ENCODE measurements around the gene AP4M1. TPM values are rescaled to one million over a fixed set of nuclear protein-coding genes. Genes with fewer than 3 reads are reported as not detected.

AP4M1 gene
- total and polyA plus RNA-seq, 10 of the 15 experiments (the other 5 are each of a cell fraction or from before 2014, with no cell fraction given) = 0.77 to 16.1 (median 13.0) TPM

DNA sequence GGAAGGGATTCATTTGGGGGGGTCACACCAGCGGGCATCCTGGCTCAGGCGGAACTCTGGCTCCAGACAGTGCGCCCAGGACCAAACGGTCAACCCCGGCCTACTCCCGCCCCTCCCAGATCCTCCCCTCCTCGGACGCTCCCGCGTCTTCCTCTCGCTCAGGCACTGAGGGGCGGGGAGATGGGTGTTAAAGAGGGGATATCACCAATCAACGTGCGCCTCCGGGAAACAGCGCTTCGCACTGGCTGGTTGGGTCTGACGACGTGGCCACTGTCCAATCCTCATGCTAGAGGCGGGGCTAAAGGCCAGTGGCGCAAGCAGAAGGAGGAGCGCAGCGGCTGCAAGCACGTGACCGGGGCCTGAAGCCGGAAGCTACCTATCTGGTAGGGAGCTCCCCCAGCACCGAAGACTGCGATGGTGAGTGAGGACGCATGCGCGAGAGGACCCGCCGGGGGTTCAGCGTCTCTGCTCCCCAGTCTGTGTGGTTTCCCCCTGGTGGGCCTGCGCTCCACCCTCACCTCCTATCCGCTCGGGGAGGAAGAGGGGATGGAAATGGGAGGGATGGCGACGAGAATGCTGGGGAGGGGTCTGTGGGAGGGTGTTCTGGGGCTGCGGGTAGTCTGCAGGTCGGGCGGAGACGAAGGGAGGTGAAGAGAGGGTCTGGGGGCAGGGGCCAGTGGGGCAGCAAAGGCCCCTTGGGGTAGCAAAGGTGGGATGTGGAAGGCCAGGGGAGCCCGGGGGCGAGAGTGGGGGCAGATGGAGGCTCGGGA is 47.3 kb downstream of the AP4M1 start, which contains the start of gene LAMTOR4 (continued):
- TF ChIP-seq, protein P1, sequence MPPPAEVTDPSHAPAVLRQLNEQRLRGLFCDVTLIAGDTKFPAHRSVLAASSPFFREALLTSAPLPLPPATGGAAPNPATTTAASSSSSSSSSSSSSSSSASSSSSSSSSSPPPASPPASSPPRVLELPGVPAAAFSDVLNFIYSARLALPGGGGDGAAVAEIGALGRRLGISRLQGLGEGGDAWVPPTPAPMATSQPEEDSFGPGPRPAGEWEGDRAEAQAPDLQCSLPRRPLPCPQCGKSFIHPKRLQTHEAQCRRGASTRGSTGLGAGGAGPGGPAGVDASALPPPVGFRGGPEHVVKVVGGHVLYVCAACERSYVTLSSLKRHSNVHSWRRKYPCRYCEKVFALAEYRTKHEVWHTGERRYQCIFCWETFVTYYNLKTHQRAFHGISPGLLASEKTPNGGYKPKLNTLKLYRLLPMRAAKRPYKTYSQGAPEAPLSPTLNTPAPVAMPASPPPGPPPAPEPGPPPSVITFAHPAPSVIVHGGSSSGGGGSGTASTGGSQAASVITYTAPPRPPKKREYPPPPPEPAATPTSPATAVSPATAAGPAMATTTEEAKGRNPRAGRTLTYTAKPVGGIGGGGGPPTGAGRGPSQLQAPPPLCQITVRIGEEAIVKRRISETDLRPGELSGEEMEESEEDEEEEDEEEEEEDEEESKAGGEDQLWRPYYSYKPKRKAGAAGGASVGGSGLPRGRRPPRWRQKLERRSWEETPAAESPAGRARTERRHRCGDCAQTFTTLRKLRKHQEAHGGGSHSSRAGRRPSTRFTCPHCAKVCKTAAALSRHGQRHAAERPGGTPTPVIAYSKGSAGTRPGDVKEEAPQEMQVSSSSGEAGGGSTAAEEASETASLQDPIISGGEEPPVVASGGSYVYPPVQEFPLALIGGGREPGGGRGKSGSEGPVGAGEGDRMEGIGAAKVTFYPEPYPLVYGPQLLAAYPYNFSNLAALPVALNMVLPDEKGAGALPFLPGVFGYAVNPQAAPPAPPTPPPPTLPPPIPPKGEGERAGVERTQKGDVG (CRISPR knock-in tag; IDR thresholded peaks at IDR 0.05) = no peak
- TF ChIP-seq BACH1 (IDR thresholded peaks at IDR 0.05; ENCODE audit: borderline replicate concordance) (peak; percentile 65; the same call in 1 of the 2 replicates), ZNF384 (IDR thresholded peaks at IDR 0.05; ENCODE audit: borderline replicate concordance, low read depth, low read length) (no peak), EP300 (IDR thresholded peaks at IDR 0.05; ENCODE audit: borderline replicate concordance in 1 of 2, control insufficient read depth in 1 of 2, low read depth in 2 of 2, low read length in 2 of 2) (peak in 1 of 2 experiments; percentile 14; a peak in 1 of 4 replicates), POLR2AphosphoS5 (IDR thresholded peaks at IDR 0.05; ENCODE audit: low read length) (peak; percentile 78), ETV6 (conservative IDR thresholded peaks at IDR 0.05 in 1 of 2, IDR thresholded peaks at IDR 0.05 in 1 of 2; ENCODE audit: borderline replicate concordance in 1 of 2, low read depth in 1 of 2) (no peak), ZNF217 (IDR thresholded peaks at IDR 0.05) (no peak), BMI1 (IDR thresholded peaks at IDR 0.05; ENCODE audit: borderline replicate concordance) (no peak), MEF2B (IDR thresholded peaks at IDR 0.05; ENCODE audit: partially characterized antibody, poor library complexity, severe bottlenecking) (peak; percentile 17), NFXL1 (IDR thresholded peaks at IDR 0.05; ENCODE audit: borderline replicate concordance) (no peak), CBX3 (IDR thresholded peaks at IDR 0.05; ENCODE audit: borderline replicate concordance, low read depth) (no peak), NR2F1 (conservative IDR thresholded peaks at IDR 0.05) (no peak), ZNF622 (IDR thresholded peaks at IDR 0.05) (no peak), MYB (IDR thresholded peaks at IDR 0.05; ENCODE audit: borderline replicate concordance, low read depth, low read length) (no peak), CHD2 (IDR thresholded peaks at IDR 0.05; ENCODE audit: borderline replicate concordance, low read depth, low read length) (peak; percentile 91), EGR1 (IDR thresholded peaks at IDR 0.05; ENCODE audit: borderline replicate concordance in 1 of 2, low read depth in 2 of 2, low read length in 2 of 2) (0 out of 3 replicates have a peak, but pooled peaks of 1 of the 2 experiments have one; percentile 7)
- TF ChIP-seq, protein P2, sequence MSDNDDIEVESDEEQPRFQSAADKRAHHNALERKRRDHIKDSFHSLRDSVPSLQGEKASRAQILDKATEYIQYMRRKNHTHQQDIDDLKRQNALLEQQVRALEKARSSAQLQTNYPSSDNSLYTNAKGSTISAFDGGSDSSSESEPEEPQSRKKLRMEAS (IDR thresholded peaks at IDR 0.05; ENCODE audit: low read depth, low read length) = peak; percentile 82
- TF ChIP-seq, protein P3, sequence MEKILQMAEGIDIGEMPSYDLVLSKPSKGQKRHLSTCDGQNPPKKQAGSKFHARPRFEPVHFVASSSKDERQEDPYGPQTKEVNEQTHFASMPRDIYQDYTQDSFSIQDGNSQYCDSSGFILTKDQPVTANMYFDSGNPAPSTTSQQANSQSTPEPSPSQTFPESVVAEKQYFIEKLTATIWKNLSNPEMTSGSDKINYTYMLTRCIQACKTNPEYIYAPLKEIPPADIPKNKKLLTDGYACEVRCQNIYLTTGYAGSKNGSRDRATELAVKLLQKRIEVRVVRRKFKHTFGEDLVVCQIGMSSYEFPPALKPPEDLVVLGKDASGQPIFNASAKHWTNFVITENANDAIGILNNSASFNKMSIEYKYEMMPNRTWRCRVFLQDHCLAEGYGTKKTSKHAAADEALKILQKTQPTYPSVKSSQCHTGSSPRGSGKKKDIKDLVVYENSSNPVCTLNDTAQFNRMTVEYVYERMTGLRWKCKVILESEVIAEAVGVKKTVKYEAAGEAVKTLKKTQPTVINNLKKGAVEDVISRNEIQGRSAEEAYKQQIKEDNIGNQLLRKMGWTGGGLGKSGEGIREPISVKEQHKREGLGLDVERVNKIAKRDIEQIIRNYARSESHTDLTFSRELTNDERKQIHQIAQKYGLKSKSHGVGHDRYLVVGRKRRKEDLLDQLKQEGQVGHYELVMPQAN (conservative IDR thresholded peaks at IDR 0.05) = no peak
- TF ChIP-seq, protein P4, sequence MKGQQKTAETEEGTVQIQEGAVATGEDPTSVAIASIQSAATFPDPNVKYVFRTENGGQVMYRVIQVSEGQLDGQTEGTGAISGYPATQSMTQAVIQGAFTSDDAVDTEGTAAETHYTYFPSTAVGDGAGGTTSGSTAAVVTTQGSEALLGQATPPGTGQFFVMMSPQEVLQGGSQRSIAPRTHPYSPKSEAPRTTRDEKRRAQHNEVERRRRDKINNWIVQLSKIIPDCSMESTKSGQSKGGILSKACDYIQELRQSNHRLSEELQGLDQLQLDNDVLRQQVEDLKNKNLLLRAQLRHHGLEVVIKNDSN (IDR thresholded peaks at IDR 0.05; ENCODE audit: borderline replicate concordance, extremely low read length, insufficient read depth, low read depth, low read length) = peak; percentile 94
- TF ChIP-seq, protein P5, sequence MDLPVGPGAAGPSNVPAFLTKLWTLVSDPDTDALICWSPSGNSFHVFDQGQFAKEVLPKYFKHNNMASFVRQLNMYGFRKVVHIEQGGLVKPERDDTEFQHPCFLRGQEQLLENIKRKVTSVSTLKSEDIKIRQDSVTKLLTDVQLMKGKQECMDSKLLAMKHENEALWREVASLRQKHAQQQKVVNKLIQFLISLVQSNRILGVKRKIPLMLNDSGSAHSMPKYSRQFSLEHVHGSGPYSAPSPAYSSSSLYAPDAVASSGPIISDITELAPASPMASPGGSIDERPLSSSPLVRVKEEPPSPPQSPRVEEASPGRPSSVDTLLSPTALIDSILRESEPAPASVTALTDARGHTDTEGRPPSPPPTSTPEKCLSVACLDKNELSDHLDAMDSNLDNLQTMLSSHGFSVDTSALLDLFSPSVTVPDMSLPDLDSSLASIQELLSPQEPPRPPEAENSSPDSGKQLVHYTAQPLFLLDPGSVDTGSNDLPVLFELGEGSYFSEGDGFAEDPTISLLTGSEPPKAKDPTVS (IDR thresholded peaks at IDR 0.05; ENCODE audit: low read depth, low read length) = no peak
